RWPE1 (cell line): Measurements from ENCODE around the gene ATR.

Experiments used
- CTCF ChIA-PET: fragments of 350-600 bp; sonication (Branson Sonifier 250); formaldehyde crosslinking; extraction: SDS; loops from one replicate; lab custom pipeline; 2021; lab: Yijun Ruan, JAX
- POLR2A ChIA-PET: fragments of 400-600 bp; formaldehyde crosslinking; extraction: SDS; loops from one replicate; lab custom pipeline; 2020; ENCODE audit warnings: antibody characterized with exemption; ENCODE audit not compliant: low non-redundant PET; lab: Yijun Ruan, JAX
- DNase-seq: peaks from one replicate; pipeline ENCODE4 v3.0.0; 2012; ENCODE audit warnings: low spot score
- H3K27ac ChIP-seq: fragments of 450-650 bp; 2 replicates; pipeline ENCODE4 v1.5.1; 2017
- TF ChIP-seq, protein P1 (sequence below): fragments of 450-650 bp; conservative IDR thresholded peaks from 2 replicates; pipeline ENCODE4 v1.5.1; 2017; ENCODE audit warnings: low read depth, mild to moderate bottlenecking

The ATR gene

DNA sequence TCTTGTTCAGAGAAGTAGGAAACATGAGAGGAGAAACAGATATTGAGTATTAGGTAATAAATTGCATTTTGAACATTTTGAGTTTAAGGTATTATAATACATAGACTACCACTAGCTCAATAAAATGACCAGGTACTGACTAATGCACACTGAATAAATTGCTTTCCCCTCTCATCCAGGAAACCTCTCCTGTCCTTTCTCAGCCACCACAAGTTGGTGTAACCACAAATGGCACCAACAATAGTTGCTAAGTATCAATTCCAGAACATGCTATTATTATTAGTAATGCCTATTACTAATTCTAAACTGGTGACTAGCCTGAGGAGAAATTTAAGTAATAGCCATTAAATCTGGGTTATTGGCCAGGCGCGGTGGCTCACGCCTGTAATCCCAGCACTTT is 83.4 kb downstream of the ATR start:
- H3K27ac ChIP-seq, result no peak overlapping the region
- CTCF ChIA-PET, result no interaction called here
- DNase-seq, result no peak
- POLR2A ChIA-PET, result interaction anchor here (0.5 kb wide), 1 partner anchor 83 kb away, joined by 3 read pairs; no protein-coding TSS in a partner anchor
- TF ChIP-seq, protein P1, sequence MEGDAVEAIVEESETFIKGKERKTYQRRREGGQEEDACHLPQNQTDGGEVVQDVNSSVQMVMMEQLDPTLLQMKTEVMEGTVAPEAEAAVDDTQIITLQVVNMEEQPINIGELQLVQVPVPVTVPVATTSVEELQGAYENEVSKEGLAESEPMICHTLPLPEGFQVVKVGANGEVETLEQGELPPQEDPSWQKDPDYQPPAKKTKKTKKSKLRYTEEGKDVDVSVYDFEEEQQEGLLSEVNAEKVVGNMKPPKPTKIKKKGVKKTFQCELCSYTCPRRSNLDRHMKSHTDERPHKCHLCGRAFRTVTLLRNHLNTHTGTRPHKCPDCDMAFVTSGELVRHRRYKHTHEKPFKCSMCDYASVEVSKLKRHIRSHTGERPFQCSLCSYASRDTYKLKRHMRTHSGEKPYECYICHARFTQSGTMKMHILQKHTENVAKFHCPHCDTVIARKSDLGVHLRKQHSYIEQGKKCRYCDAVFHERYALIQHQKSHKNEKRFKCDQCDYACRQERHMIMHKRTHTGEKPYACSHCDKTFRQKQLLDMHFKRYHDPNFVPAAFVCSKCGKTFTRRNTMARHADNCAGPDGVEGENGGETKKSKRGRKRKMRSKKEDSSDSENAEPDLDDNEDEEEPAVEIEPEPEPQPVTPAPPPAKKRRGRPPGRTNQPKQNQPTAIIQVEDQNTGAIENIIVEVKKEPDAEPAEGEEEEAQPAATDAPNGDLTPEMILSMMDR, result no peak

DNA sequence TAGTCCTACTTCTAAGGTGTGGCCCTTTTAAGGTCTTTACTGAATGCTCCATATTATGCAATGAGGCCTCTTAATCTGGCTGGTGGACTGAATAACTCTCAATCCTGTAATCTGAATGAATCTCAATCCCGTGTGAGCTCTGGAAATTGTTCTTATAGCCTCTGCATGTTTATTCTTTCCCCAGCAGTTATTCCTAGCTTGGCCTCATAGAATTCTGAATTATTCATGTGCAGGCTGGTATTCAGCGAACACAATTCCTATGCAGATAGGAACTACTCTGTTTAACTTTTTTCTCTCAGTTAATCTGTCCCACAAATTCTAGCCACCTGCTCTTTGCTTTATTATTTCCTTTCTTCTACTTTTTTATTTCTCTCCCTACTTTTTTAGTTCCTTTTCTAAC is 86.3 kb downstream of the ATR start:
- POLR2A ChIA-PET, result no interaction called here
- no peak for DNase-seq
- no peak overlapping the region for H3K27ac ChIP-seq
- CTCF ChIA-PET, result interaction anchor here (0.6 kb wide), 1 partner anchor 344 kb away, joined by 6 read pairs; no protein-coding TSS in a partner anchor
- TF ChIP-seq, protein P1, result no peak

DNA sequence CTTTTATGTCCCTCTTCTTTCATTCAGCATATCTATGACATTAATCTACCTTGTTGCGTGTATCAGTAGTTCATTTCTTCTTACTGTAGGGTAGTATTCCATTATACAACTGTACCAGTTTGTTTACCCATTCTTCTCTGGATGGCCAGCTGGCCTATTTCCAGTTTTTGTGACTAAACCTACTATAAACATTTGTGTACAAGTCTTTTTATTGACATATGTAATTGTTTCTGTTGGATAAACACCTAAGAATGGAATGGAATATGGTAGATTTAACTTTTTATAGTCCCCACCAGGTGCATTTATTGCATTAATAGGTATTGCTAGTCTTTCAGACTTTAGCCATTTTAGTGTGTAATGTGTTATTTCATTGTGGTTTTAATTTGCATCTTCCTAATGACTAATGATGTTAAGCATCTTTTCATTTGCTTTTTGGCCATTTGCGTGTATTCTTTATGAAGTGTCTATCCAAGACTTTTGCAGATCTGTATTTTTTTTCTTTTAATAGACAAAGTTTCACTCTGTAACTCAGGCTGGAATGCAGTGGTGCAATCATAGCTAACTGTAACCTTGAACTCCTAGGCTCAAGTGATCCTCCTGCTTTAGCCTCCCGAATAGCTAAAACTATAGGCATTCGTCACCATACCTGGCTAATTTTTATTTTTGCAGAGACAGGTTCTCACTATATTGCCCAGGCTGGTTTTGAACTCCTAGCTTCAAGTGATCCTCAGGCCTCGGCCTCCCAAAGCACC is 88.8 kb downstream of the ATR start:
- ChIA-PET POLR2A (no interaction called here), CTCF (interaction anchor here (0.6 to 0.8 kb wide), 2 partner anchors 17 to 138 kb away, joined by 3 read pairs; no protein-coding TSS in a partner anchor)
- DNase-seq, result no peak
- TF ChIP-seq, protein P1, result no peak
- no peak overlapping the region for H3K27ac ChIP-seq

DNA sequence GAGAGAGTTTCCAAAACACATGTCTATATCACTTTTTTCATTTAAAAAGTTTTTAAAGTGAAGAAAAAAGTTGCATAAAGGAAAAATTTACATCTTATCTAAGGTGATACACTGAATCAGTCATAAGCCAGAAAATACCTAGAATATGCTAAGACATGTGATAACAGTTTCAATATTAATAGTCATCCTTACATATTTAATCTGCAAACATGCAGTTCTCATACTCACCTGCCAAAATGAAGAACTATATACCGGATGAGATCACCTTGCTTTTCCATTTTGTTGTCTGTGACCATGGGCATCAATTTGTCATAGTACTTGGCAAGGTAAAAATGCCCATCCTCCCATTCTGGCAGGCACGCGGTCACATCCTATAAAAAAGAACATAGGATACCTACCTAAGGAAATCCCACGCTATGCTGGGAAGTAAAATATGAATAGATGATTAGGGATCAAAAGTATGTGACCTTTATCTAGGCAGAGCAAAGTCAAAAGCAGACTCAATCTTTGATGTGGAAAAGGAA is 93.6 kb downstream of the ATR start:
- ChIA-PET POLR2A (no interaction called here), CTCF (no interaction called here)
- H3K27ac ChIP-seq, result no peak overlapping the region
- no peak for DNase-seq
- TF ChIP-seq, protein P1, result no peak

DNA sequence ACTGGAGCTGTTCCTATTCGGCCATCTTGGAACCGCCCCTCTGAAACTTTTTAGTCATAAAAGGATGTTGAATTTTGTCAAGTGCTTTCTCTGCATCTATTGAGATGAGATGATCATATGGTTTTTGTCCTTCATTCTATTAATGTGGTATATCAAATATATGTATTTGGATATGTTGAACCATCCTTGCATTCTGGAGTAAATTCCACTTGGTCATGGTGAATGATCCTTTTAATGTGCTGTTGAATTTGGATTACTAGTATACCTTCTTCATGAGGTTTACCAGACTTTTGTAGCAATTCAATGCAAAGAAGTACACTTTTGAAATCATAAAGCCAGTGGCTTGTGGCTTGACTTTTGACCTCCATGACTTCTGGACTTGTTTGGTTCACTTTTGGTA is 97.3 kb downstream of the ATR start:
- DNase-seq, result no peak
- H3K27ac ChIP-seq, result no peak overlapping the region
- CTCF ChIA-PET, result no interaction called here
- POLR2A ChIA-PET, result no interaction called here
- TF ChIP-seq, protein P1, result no peak

DNA sequence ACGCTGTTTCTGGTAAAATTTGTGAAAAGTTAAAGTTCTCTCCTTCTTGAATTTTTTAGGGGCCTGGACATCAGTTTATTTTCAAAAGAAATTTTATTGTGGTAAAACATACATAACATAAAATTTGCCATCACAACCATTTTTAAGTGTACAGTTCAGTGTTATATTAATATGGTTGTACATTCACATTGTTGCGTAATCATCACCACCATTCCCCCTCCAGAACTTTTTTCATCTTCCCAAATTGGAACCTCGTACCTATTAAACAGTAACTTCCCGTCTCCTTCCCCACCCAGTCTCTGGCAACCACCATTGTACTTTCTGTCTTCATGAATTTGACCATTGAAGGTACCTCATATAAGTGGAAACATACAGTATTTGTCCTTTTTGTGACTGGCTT is 107.7 kb downstream of the ATR start:
- H3K27ac ChIP-seq, result no peak overlapping the region
- ChIA-PET POLR2A (no interaction called here), CTCF (no interaction called here)
- TF ChIP-seq, protein P1, result no peak
- DNase-seq, result no peak
